DND-41 (cell line): ENCODE measurements around the gene BACH1.

Source experiments
- EZH2 ChIP-seq: IDR thresholded peaks from 3 replicates; pipeline ENCODE4 v1.6.1; 2012; ENCODE audit warnings: borderline replicate concordance, low read depth, mild to moderate bottlenecking, moderate library complexity, low read length, inconsistent platforms; ENCODE audit not compliant: severe bottlenecking
- TF ChIP-seq, protein P1 (sequence below): IDR thresholded peaks from 2 replicates; pipeline ENCODE4 v1.5.1; 2012; ENCODE audit warnings: borderline replicate concordance, low read length, moderate library complexity, mild to moderate bottlenecking; ENCODE audit not compliant: poor library complexity, severe bottlenecking; ENCODE audit errors: extremely low read depth

- TF ChIP-seq, protein P1, sequence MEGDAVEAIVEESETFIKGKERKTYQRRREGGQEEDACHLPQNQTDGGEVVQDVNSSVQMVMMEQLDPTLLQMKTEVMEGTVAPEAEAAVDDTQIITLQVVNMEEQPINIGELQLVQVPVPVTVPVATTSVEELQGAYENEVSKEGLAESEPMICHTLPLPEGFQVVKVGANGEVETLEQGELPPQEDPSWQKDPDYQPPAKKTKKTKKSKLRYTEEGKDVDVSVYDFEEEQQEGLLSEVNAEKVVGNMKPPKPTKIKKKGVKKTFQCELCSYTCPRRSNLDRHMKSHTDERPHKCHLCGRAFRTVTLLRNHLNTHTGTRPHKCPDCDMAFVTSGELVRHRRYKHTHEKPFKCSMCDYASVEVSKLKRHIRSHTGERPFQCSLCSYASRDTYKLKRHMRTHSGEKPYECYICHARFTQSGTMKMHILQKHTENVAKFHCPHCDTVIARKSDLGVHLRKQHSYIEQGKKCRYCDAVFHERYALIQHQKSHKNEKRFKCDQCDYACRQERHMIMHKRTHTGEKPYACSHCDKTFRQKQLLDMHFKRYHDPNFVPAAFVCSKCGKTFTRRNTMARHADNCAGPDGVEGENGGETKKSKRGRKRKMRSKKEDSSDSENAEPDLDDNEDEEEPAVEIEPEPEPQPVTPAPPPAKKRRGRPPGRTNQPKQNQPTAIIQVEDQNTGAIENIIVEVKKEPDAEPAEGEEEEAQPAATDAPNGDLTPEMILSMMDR, result no peak
- TF ChIP-seq EZH2, result no peak
These were observed 22.5 kb downstream of the BACH1 start for GRCh38 chr21:29321217-29321616.
